Neural cell (in vitro differentiated cells): ENCODE measurements around the gene PRXL2B. TPM values are rescaled to one million over a fixed set of nuclear protein-coding genes. Genes with fewer than 3 reads are reported as not detected.

Experiments
- H2AFZ ChIP-seq: fragments of 200-600, 300-800 bp; sonication (generic), shearing (Covaris generic); 2 replicates; pipeline ENCODE4 v1.6.0; 2014; ENCODE audit warnings: low read depth, mild to moderate bottlenecking, antibody characterized with exemption, low read length, moderate library complexity
- H3F3A ChIP-seq: fragments of 200-600 bp; shearing (Covaris generic); 2 replicates; pipeline ENCODE4 v1.6.1; 2016; ENCODE audit warnings: mild to moderate bottlenecking, moderate library complexity, mixed read lengths, antibody characterized with exemption, low read length; ENCODE audit not compliant: insufficient read depth, poor library complexity, severe bottlenecking
- H3K27ac ChIP-seq: fragments of 200-600, 300-800 bp; sonication (generic), shearing (Covaris generic); 2 replicates; pipeline ENCODE4 v1.5.1; 2014; ENCODE audit warnings: mild to moderate bottlenecking, low read length, moderate library complexity
- H3K27me3 ChIP-seq: fragments of 300-800, 200-600 bp; sonication (generic), shearing (Covaris generic); 2 replicates; pipeline ENCODE4 v1.6.0; 2014; ENCODE audit warnings: mild to moderate bottlenecking, low read depth, low read length, moderate library complexity; ENCODE audit not compliant: insufficient read depth
- H3K36me3 ChIP-seq: fragments of 300-800, 200-600 bp; sonication (generic), shearing (Covaris generic); 2 replicates; pipeline ENCODE4 v1.5.1; 2014; ENCODE audit warnings: mild to moderate bottlenecking, antibody characterized with exemption, low read length, moderate library complexity; ENCODE audit not compliant: insufficient read depth
- H3K4me2 ChIP-seq: fragments of 300-800, 200-600 bp; sonication (generic), shearing (Covaris generic); 2 replicates; pipeline ENCODE4 v1.6.0; 2014; ENCODE audit warnings: mild to moderate bottlenecking, low read length
- H3K4me3 ChIP-seq: fragments of 300-800, 200-600 bp; sonication (generic), shearing (Covaris generic); 2 replicates; pipeline ENCODE4 v1.5.1; 2014; ENCODE audit warnings: mild to moderate bottlenecking, low read length, moderate library complexity
- H3K79me2 ChIP-seq: fragments of 200-600 bp; shearing (Covaris generic); replicated peaks from 2 replicates; pipeline ENCODE4 v1.6.0; 2014; ENCODE audit warnings: mild to moderate bottlenecking, low read length, moderate library complexity; ENCODE audit not compliant: insufficient read depth
- H3K9ac ChIP-seq: fragments of 300-800, 200-600 bp; sonication (generic), shearing (Covaris generic); 2 replicates; pipeline ENCODE4 v1.6.1; 2016; ENCODE audit warnings: mild to moderate bottlenecking, low read length, mixed read lengths
- H3K9me2 ChIP-seq: fragments of 200-600 bp; shearing (Covaris generic); 2 replicates; pipeline ENCODE4 v1.6.1; 2016; ENCODE audit warnings: mild to moderate bottlenecking, low read length, mixed read lengths; ENCODE audit not compliant: insufficient read depth
- H3K9me3 ChIP-seq: fragments of 200-600, 300-800 bp; sonication (generic), shearing (Covaris generic); 2 replicates; pipeline ENCODE4 v1.6.1; 2016; ENCODE audit warnings: mild to moderate bottlenecking, mixed run types, low read length, moderate library complexity, mixed read lengths
- H4K20me1 ChIP-seq: fragments of 200-600 bp; shearing (Covaris generic); 2 replicates; pipeline ENCODE4 v1.6.1; 2016; ENCODE audit warnings: mild to moderate bottlenecking, mixed run types; ENCODE audit not compliant: insufficient read depth
- CTCF ChIP-seq: fragments of 450-650 bp; IDR thresholded peaks from 2 replicates; pipeline ENCODE4 v1.5.1; 2014; ENCODE audit warnings: antibody characterized with exemption, mild to moderate bottlenecking, moderate library complexity; ENCODE audit not compliant: poor library complexity, severe bottlenecking
- EP300 ChIP-seq: fragments of 450-650 bp; conservative IDR thresholded peaks from 2 replicates; pipeline ENCODE4 v1.6.1; 2014; ENCODE audit warnings: antibody characterized with exemption, mild to moderate bottlenecking, moderate library complexity; ENCODE audit not compliant: poor library complexity, severe bottlenecking
- EZH2 ChIP-seq: fragments of 200-600, 300-800 bp; shearing (Covaris generic), sonication (generic); IDR thresholded peaks from 2 replicates; pipeline ENCODE4 v1.6.1; 2014; ENCODE audit warnings: antibody characterized with exemption, low read length, borderline replicate concordance, mild to moderate bottlenecking; ENCODE audit not compliant: insufficient read depth, poor library complexity, severe bottlenecking
- MXI1 ChIP-seq: fragments of 450-650 bp; conservative IDR thresholded peaks from 2 replicates; pipeline ENCODE4 v1.6.1; 2014; ENCODE audit warnings: antibody characterized with exemption, mild to moderate bottlenecking; ENCODE audit not compliant: poor library complexity, severe bottlenecking
- POLR2AphosphoS5 ChIP-seq: IDR thresholded peaks from 2 replicates; pipeline ENCODE4 v1.6.1; 2012
- RAD21 ChIP-seq: fragments of 450-650 bp; conservative IDR thresholded peaks from 2 replicates; pipeline ENCODE4 v1.6.1; 2014; ENCODE audit warnings: antibody characterized with exemption, mild to moderate bottlenecking, moderate library complexity
- REST ChIP-seq: IDR thresholded peaks from 2 replicates; pipeline ENCODE4 v1.6.1; 2012; ENCODE audit warnings: borderline replicate concordance
- SMC3 ChIP-seq: fragments of 450-650 bp; conservative IDR thresholded peaks from 2 replicates; pipeline ENCODE4 v1.6.1; 2014; ENCODE audit warnings: antibody characterized with exemption, mild to moderate bottlenecking, moderate library complexity; ENCODE audit not compliant: poor library complexity
- TAF1 ChIP-seq: IDR thresholded peaks from 2 replicates; pipeline ENCODE4 v1.6.1; 2012; ENCODE audit warnings: low read depth
- polyA plus RNA-seq: library from polyadenylated mRNA; depleted of rRNA; stranded (reverse); fragments of >200 nt; gene quantifications from 2 replicates; pipeline ENCODE4 v1.2.3, GENCODE V29; 2014

The PRXL2B gene
- polyA plus RNA-seq, 1 donor from 2014 or later, result 29.0 TPM

DNA sequence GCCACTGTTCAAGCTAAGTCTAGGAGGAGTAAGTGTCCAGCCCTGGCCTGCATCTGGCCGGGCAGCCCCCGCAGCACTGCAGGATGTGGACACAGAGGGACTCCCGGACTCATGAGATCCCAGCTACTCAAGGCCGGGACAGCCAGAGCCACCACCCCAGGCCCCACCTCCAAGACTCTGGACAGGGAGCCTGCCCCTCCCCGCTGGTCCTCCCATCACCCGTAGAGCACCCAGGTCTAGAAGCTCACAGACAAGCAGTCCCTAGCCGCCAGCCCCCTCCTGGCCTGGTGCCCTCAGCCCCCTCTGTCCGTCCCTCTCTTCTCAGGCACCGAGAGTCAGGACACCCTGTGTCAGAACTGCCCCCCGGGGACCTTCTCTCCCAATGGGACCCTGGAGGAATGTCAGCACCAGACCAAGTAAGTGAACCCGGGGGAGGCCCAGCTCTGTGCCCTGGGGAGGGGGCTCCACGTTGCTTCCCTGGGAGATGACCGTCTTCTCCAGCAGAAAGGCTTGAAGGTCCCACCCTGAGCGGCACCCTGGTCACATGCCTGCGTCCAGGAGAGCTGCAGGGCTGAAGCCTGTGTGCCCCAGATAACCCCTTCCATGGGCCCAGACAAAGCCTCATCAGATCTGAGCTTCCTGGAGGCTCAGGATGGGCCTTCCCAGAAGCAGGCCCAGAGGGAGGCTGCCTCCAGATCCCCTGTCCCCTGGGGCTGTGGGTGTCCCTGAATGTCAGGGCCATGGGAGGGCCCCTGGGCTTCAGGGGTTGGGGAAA is 26.1 kb upstream of the PRXL2B start:
- no peak overlapping the region for H2AFZ ChIP-seq
- no peaks in the 10 kb centered on the region for H3K9me2 ChIP-seq
- no peak overlapping the region for H3K9ac ChIP-seq
- no peaks in the 10 kb centered on the region for H3K9me3 ChIP-seq
- H3K4me2 ChIP-seq, result no peak overlapping the region
- H3K27me3 ChIP-seq, result no peaks in the 10 kb centered on the region
- TF ChIP-seq TAF1, result no peak
- no peak for TF ChIP-seq EZH2
- no peak for TF ChIP-seq RAD21
- no peak for TF ChIP-seq POLR2AphosphoS5
- TF ChIP-seq CTCF, result no peak
- TF ChIP-seq REST, result no peak
- TF ChIP-seq MXI1, result no peak
- TF ChIP-seq EP300, result no peak
- TF ChIP-seq SMC3, result no peak
- no peak overlapping the region for H3K4me3 ChIP-seq
- H3K27ac ChIP-seq, result no peak overlapping the region
- H4K20me1 ChIP-seq, result no peaks in the 10 kb centered on the region
- H3K79me2 ChIP-seq, result no peaks in the 10 kb centered on the region
- H3K36me3 ChIP-seq, result no peaks in the 10 kb centered on the region
- H3F3A ChIP-seq, result no peaks in the 10 kb centered on the region

DNA sequence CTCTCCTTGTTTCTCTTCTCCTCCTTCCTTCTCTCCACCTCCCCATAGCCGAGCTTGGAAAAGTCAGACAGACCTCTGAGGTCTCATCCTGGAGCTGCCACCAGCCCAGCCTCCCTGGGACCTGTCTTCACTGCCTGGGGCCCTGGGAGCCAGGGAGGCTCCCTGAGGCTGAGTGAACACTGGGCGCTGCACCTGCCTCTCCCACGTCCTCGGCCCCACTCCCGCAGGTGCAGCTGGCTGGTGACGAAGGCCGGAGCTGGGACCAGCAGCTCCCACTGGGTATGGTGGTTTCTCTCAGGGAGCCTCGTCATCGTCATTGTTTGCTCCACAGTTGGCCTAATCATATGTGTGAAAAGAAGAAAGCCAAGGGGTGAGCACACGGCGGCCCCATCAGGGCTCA is 25.1 kb upstream of the PRXL2B start:
- Histone ChIP-seq H3K9me3 (no peaks in the 10 kb centered on the region), H3K9me2 (no peaks in the 10 kb centered on the region), H3K4me3 (no peak overlapping the region), H3K79me2 (no peaks in the 10 kb centered on the region), H3K36me3 (no peaks in the 10 kb centered on the region), H3F3A (no peaks in the 10 kb centered on the region), H3K4me2 (no peak overlapping the region), H3K27ac (no peak overlapping the region), H2AFZ (no peak overlapping the region), H4K20me1 (no peaks in the 10 kb centered on the region), H3K9ac (no peak overlapping the region), H3K27me3 (no peaks in the 10 kb centered on the region)
- no peak for TF ChIP-seq MXI1
- TF ChIP-seq EP300, result no peak
- TF ChIP-seq REST, result no peak
- TF ChIP-seq EZH2, result no peak
- TF ChIP-seq CTCF, result no peak
- TF ChIP-seq POLR2AphosphoS5, result no peak
- no peak for TF ChIP-seq SMC3
- no peak for TF ChIP-seq RAD21
- TF ChIP-seq TAF1, result no peak
